NCI-H524 (cell line): ENCODE data around the gene CRIP1.
A peak's percentile ranks its signal among the peaks of the same experiment; 100 is the strongest.

Experiments
- DNase-seq, 2 experiments: peaks; one replicate each; lab custom pipeline; 2025; lab: John Stamatoyannopoulos, UW

CRIP1 gene, protein sequence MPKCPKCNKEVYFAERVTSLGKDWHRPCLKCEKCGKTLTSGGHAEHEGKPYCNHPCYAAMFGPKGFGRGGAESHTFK

GRCh38 chr14:105486163-105486973, at the start of gene CRIP1:
Gene CRIP1, plus strand, starts transcription at chr14:105486886. Its CDS starts 374 bp downstream, at chr14:105487260.
- DNase-seq = no peak

GRCh38 chr14:105436891-105437722, 49.6 kb upstream of the CRIP1 start:
- DNase-seq = no peak

- DNase-seq = no peak
Observed at GRCh38 chr14:105437723-105438500, 48.8 kb upstream of the CRIP1 start.

DNA sequence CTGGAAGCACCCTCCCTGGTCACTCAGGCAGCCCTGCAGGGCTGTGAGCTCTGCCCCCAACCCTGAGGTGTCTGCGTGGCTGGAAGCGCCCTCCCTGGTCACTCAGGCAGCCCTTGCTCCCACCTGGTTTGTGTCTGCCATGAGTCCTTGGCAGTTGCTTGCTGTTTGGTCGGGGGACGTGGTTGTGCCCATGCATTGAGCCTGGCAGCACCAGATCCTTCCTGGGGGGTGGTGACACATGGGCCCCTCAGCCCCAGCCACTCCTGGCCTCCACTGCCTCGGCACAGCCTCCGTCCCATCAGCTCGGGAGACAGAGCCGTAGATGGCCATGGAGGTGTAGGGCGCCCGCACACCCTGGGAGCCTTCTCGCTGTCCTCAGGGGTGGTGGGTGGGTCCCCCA, 47.5 kb upstream of the CRIP1 start:
- no peak for DNase-seq

DNA sequence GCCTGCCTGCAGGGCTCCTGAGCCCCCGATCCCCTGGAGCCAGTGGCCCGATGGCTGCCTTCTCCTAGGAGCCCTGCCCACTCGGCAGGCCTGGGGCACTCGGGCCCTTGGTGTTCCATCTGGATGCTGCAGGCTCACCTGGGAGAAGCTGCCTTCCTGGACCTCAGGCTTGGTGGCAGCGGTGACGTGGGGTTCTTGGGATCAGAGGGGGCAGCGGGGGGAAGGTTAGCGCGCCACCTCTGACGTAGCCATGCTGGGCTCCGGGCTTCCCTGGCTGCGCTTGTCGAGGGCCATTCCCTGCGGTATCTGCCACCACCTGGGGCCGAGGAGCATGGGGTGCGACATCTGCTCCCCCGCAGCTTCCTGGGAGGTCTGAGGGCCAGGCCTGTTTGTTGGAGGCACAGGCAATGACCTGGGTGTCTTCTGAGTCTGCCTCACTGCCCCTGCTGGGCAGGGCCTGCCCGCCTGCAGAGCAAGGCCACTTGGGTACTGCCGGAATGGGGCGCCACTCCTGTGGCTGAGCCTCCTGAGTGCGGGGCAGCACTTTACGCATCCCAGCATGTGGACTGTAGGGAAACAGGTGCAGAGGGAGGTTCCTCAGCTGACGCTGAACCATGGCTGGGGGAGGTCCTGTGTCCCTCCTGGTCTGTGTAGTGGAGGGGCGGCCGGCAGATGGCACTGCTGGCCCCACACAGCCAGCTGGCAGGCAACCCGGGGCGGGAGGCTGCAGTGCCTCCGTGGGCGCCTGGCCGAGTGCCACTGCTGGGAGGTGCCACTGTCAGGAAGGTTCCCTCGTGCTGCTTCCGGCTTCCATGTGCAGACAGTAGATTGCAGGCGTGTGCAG, 46.8 kb upstream of the CRIP1 start:
- DNase-seq = peak; percentile 77 to 94

DNA sequence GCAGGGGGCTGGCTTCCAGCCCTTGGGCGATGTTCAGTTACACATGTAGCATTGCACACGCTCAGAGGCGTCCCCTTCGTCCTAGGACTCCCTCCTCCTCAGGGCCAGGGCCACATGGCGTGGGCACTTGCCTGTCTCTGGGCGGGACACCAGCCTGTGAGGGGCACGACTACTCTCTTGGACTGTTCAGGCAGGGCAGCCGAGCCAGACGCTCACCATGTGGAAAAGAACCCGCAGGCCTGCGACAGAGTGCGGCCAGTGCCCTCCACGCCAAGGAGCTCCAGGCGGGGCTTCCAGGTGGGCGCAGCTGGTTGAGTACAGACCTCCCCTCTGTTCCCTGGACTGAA, 46.2 kb upstream of the CRIP1 start:
- no peak for DNase-seq

DNA sequence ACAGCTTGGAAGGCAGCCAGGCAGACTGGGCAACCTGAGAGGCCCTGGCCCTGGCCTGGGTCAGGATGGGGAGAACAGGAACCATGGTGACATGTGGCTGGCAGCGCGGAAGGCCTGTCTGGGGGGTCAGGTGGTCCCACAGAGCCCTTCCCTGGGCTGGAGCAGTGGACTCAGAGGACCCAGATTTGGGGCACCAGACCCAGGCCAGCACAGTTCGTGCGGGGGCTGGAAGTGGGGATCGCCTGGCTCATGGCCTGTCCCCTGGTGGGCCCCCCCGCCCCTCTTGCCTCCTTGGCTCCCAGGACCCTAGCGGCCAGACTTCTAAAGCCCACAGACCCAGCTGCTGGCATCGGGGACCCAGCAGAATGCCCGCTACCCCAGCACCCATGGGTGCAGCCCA, 45.7 kb upstream of the CRIP1 start:
- no peak for DNase-seq

DNA sequence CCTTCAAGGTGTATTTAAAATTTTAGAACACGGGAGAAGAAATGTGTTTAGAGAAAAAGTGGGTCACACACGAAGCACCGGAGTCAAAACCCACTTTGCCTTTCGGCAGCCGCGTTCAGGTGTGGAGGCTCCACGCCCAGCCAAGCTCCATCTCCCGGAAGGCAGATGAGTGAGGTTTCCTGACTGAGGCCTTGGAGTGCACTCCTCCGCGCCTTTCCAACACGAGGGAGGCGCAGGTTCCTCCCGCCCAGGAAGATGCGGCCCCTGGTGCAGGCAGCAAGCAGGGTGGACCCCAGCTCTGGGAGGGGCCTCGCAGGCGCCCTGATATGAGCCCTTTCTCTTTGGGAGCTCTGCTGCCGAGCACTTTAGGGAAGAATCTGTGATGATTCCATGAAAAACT, 44.6 kb upstream of the CRIP1 start:
- no peak for DNase-seq

- no peak for DNase-seq
Observed at GRCh38 chr14:105442834-105443233, 43.9 kb upstream of the CRIP1 start.

- no peak for DNase-seq
Observed at GRCh38 chr14:105444859-105445258, 41.8 kb upstream of the CRIP1 start.

GRCh38 chr14:105445290-105445689, 41.4 kb upstream of the CRIP1 start:
- no peak for DNase-seq

GRCh38 chr14:105445901-105446845, 40.5 kb upstream of the CRIP1 start:
- no peak for DNase-seq

DNA sequence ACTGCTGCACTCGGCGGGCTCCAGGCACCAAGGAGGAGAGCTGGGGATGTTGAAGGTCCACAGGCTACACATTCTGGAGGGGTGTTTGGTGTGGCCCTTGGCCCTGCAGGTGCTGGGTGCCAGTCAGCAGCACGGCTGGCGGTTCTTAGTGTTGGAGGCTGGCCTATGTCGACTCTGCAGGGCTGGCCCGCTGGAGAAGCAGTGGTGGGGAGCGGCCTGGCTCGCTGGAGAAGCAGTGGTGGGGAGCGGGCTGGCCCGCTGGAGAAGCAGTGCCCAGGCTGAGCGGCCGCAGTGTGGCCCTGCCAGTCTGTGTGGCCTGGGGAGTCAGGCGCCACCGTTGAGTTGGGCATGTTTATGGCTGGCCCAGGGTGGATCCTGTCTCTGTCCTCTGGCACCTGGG, 39.7 kb upstream of the CRIP1 start:
- DNase-seq = no peak

DNA sequence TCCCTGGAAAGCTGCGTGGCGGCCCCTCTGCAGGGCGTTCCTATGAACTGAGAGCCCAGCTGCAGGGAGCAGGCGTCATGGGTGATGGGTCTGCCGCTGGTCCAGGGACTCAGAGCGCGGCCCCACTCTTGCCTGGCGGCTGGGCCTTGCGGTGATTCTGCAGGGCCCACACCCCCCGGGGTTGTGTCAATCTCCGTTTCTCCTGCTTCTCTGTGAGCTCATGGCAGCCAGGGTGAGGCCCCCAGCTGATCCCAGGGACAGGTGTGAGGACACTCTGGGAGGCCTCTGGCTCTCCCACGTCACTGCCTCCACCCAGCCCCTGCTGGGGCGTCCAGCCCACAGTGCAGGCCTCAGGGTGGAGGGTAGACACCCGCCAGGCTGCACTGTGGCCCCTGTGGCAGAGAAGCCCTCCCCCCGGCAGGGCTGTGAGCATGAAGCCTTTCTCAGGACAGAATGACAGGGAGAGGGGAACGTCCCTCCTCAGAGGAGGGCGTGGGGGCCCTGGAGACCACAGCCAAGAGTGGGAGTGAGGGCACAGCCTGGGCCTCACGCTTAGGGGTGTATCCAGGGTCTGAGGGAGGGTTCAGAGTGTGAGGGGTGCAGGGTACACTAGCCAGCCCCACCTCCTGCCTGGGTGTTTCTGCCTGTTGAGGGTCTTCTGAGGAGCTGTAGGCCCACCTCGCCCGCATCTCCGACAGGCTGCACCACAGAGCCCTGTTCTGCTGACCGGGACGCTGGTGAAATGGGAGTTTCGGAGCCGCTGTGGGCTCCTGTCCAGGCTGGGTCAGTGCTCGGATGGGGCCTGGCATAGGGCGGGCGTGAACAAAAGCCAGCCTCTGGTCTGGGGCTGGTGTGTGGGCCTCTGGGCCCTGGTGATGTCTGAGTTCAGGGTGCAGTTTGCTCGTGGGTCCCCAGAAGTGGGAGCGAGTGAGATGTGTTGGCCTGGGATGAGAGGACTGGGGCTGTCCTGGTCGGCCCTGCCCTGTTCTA, 38.7 kb upstream of the CRIP1 start:
- no peak for DNase-seq

- peak; percentile 33 to 69 for DNase-seq
Observed at GRCh38 chr14:105448706-105449111, 38.0 kb upstream of the CRIP1 start.

- no peak for DNase-seq
Observed at GRCh38 chr14:105449276-105450122, 37.2 kb upstream of the CRIP1 start.

- DNase-seq = no peak
Observed at GRCh38 chr14:105450123-105450505, 36.6 kb upstream of the CRIP1 start.
